HG03103 (cell line): ENCODE results near the gene RIPOR3.
"Not testable (repeated sequence)": the region's sequence is repeated elsewhere in the genome, so short reads cannot be mapped to it uniquely, and the experiment has no call there.

Experiments used
- ATAC-seq: cut with Tn5 transposase; IDR thresholded peaks from one replicate; pipeline ENCODE4 v1.9.1; 2021; ENCODE audit warnings: low read depth; ENCODE audit not compliant: unreplicated experiment

The RIPOR3 gene

GRCh38 chr20:50704514-50704913 is 13.2 kb upstream of the RIPOR3 start:
- no peak for ATAC-seq

- ATAC-seq: not testable (repeated sequence)
These were observed 12.5 kb upstream of the RIPOR3 start for GRCh38 chr20:50703651-50704438.

GRCh38 chr20:50701041-50701963 is 10.0 kb upstream of the RIPOR3 start:
- no peak for ATAC-seq

DNA sequence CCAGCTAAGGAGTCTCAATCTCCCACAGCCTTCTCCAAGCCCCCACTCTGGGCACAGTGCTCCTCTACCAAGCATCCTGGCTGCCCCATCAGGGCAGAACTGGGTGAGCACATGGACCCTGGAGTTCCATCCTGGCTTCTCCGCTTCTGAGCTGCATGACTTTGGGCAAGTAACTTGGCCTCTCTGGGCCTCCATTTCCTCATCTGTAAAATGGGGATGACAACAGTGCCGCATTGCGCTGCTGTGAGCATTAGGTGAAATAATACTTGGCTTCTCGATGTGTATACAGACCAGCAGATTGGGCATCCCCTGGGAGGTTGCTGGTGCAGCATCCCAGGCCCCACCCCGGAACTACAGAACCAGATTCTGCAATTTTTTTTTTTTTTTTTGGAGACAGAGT is 8.3 kb upstream of the RIPOR3 start:
- no peak for ATAC-seq

- not testable (repeated sequence) for ATAC-seq
These were observed 6.9 kb upstream of the RIPOR3 start for GRCh38 chr20:50698255-50698654.

DNA sequence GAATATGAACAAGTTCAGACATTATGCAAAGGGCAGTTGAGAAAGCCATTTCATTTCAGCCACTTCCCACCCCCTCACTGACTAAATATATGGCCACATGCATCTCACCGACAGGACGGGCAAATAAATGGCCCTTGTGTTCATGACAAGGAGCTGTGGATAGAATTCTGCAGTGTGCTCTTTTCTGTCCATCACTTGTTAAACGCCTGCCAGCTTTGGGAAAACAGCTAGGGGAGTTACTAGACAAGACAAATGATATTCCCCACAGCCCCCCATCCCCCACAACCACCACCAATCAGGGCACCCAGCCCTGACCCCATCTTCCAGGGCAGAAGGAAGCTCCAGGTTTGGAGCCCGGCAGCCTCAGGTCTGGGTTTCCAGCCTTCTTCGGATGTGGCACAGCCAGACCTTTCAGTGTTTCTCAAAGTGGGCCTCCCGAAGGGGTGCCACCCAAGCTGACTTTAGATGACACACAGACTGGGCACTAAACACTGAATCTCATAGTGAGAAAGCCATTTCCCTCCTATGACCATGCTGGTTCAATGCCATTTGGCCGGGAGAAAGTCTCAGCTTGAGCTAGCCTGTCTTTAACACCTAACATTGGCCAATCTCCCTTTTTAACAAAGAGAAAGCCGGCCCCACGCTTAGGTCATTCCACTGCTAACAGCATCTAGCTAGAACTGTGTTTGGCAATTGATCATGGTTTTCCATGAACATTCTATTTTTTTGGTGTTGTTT is 4.0 kb upstream of the RIPOR3 start:
- no peak for ATAC-seq

GRCh38 chr20:50694379-50695134 is 3.2 kb upstream of the RIPOR3 start:
- no peak for ATAC-seq

DNA sequence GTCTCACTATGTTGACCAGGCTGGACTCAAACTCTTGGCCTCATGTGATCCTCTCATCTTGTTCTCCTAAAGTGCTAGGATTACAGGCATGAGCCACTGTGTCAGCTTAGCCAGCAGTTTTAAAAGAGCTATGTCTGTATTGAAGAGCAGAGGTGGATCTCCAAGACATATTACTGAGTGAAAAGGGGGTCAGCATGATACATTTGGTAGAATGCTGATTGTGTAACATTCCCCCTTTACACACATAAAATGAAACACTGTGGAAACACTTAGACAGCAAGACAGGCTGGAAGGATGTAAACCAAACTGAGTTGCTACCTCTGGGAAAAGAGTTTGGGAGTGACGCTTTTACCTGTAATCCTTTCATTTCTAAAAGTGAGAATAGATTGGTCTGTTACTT is 1.7 kb upstream of the RIPOR3 start:
- ATAC-seq: no peak

GRCh38 chr20:50692552-50692933 is 1.2 kb upstream of the RIPOR3 start:
- no peak for ATAC-seq

GRCh38 chr20:50691573-50692551 is 520 bp upstream of the RIPOR3 start:
- no peak for ATAC-seq

DNA sequence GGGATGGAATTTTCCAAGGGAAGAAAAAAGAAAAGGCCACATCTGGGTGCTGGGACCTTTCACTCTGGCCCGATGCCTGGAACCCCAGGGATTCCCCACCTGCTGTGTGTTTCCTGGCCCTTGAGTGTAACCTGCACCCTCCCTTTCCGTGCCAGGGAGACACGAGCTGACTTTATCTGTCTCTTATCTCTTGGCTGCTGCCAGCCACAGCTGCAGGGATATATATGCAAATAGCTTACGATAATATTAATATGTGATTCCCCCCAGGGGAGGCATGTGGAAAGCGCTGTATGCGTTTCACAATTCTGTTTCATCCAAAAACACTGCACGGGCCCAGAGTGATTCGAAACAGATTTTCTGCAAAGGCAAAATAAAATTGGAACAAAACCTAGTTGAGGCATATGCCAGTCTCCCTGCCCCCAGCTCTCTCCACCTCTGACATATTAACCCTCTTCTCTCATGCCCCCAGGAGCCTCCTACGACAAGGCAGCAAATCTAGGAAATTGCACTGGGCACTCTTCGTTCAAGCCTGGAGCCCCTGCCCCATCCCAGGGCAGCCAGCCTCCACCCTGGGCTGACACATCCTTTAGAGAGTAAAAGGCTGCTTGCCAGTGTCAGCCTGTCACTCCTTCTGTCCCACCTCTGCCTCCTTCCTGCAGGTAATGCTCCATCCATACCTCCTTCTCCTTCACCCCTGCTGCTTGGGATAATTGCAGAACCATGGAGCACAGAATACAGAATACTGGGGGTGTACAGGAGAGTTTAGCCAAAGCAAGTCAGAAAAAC is 1.3 kb downstream of the RIPOR3 start:
- ATAC-seq: no peak

DNA sequence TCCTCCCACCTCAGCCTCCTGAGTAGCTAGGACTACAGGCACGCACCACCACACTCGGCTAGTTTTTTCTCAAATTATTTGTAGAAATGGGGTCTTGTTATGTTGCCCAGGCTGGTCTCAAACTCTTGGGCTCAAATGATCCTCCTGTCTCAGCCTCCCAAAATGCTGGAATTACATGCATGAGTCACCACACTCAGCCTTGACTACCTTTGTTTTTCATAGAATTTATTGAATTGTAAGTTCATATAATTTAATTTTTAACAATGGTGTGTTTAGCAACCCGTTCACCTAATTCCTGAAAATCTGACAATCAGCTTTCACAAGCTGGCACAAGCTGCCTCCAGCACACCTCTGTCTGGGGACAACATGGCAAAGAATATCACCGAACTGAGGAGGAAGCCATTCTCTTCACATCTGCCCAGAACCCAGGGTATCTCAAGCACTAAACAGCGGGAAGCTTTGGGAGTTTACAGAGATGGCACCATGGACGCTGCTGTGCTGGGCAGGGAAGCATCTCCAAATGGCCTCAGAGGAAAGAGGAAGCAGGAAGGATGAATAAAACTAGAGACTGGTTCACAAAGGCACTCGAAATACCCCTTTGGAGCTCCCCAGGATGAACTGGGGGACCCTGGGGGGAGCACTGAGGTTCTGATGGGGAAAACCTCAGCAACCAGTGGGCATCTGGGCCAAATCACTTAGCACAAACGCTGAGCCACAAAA is 2.9 kb downstream of the RIPOR3 start:
- no peak for ATAC-seq

DNA sequence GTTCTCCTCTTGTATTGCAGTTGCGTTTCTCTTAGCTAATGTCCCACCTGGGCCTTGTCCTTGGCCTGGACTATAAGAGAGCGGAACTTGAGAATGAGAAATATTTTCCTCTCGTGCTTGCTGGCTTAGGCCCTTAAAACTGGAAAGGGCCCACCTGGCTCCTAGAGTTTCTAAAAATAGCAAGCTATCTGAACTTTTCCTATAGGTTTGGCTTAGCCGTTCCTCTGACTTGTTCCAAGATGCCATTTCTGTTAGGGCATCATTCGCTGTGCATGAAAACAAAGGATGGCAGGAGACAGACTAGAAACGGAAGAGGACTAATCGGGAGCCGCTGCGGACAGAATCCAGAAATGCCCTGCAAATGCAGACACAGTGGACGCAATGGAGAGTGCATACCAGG is 4.5 kb downstream of the RIPOR3 start:
- ATAC-seq: no peak

GRCh38 chr20:50683570-50683969 is 7.8 kb downstream of the RIPOR3 start:
- ATAC-seq: no peak

DNA sequence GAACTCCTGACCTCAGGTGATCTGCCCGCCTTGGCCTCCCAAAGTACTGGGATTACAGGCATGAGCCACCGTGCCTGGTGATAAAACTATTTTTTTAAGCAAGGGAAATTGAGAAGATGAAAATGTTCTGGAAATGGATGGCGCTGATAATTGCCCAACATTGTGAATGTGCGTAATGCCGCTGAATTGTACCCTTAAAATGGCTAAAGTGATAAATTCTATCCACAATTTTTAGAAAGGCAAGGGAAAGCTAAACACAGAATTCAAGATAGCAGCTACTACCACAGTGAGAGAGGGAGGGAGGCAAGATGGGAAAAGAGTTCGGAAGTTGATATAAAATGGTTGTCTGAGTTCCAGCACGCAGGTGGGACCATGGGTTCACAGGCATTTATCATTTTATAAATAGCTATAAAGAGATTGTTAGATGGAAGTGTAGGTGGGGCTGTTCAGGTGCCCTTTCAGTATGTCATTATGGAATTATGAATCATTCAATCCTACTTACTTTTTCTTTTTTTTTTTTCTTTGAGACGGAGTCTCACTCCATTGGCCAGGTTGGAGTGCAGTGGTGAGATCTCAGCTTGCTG is 8.3 kb downstream of the RIPOR3 start:
- no peak for ATAC-seq

DNA sequence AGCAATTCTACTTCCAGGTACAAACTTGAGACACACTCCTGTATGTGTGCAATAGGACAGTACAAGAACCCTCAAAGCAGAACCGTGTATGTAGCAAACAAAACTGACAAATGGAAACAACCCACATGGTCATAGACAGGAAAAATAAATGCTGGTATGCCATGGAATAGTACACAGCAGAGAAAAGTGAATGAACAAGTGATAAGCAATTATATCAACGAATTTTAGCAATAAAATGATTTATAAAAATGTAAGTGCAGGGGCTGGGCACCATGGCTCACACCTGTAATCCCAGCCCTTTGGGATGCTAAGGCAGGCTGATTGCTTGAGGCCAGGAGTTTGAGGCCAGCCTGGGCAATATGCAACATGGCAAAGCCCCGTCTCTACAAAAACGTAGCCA is 9.3 kb downstream of the RIPOR3 start:
- ATAC-seq: no peak

DNA sequence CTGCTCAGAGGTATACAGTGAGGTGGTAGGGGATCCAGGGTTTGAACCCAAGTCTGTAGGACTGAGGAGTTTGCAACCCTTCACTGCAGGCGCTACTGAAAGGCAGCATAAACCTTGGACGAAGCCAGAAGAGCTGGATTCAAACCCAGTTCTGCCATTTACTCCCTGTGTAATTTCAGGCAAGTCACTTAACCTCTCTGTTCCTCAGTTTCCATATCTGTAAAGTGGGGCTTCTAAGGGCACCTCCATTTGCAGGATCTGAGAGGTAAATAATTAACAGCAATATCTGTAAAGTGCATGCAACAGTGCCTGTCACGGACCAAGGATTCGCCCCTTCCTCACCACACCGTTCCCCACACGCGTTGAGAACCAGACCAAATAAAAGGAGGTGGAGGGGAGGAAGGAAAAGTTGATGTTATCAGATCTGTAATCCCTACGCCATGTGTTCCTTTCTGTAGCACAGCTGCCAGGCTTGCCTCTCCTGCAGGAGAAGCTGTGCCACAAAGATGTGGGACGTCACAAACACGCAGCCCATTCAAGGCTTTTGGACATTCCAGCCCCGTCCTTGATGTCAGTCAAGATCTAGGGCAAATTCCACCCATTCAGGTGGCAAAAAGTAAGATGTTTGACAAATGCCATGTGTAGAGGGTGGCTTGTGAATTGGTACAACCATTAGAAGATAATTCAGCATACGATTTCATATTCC is 9.8 kb downstream of the RIPOR3 start:
- no peak for ATAC-seq
